Cardiac muscle cell (in vitro differentiated cells and primary cell): ENCODE data around the gene TMEM242. TPM values are rescaled to one million over a fixed set of nuclear protein-coding genes. Genes with fewer than 3 reads are reported as not detected.

Experiments
- DNase-seq, 2 donors: peaks; one replicate each; pipeline versions ENCODE4 v3.0.0 to v3.0.0-alpha.2; 2010 to 2017; ENCODE audit warnings: low read depth in 1 of 2, low spot score in 1 of 2
- H3K27ac ChIP-seq: fragments of 200-600 bp; sonication (generic); 2 replicates; pipeline ENCODE4 v1.5.1; 2016
- H3K27me3 ChIP-seq: fragments of 200-600 bp; sonication (generic); 2 replicates; pipeline ENCODE4 v1.6.0; 2016; ENCODE audit warnings: control low read depth
- H3K36me3 ChIP-seq: fragments of 200-600 bp; sonication (generic); 2 replicates; pipeline ENCODE4 v1.5.1; 2016; ENCODE audit warnings: control low read depth
- H3K4me1 ChIP-seq: fragments of 200-600 bp; sonication (generic); 2 replicates; pipeline ENCODE4 v1.8.1; 2017; ENCODE audit warnings: low read depth, mild to moderate bottlenecking, mixed run types
- H3K4me3 ChIP-seq: fragments of 200-600 bp; sonication (generic); 2 replicates; pipeline ENCODE4 v1.5.1; 2016; ENCODE audit warnings: mild to moderate bottlenecking
- H3K9me3 ChIP-seq: fragments of 200-600 bp; sonication (generic); 2 replicates; pipeline ENCODE4 v1.5.1; 2017; ENCODE audit warnings: low read depth, mild to moderate bottlenecking, control low read depth
- polyA plus RNA-seq: library from polyadenylated mRNA; unstranded; fragments of >200 nt; fragmentation: Nextera tagmentation; extraction: Ambion mirVana; gene quantifications from 2 replicates; pipeline ENCODE4 v1.2.1, GENCODE V29; 2016
- total RNA-seq: library from RNA; depleted of rRNA; stranded (reverse); fragments of >200 nt; gene quantifications from 2 replicates; pipeline ENCODE4 v1.2.3, GENCODE V29; 2016
- TF ChIP-seq, protein P1 (sequence below): IDR thresholded peaks from 2 replicates; pipeline ENCODE4 v1.5.1; 2012; ENCODE audit warnings: low read depth, mild to moderate bottlenecking, low read length

The TMEM242 gene
- total and polyA plus RNA-seq, 2 experiments from 2014 or later: 6.3 to 19.0 TPM

GRCh38 chr6:157304899-157305663 is 18.2 kb downstream of the TMEM242 start:
- peaks cover 10% of the 10 kb centered on the region for H3K4me1 ChIP-seq
- H3K27ac ChIP-seq: no peak overlapping the region
- no peak overlapping the region for H3K4me3 ChIP-seq
- TF ChIP-seq, protein P1, sequence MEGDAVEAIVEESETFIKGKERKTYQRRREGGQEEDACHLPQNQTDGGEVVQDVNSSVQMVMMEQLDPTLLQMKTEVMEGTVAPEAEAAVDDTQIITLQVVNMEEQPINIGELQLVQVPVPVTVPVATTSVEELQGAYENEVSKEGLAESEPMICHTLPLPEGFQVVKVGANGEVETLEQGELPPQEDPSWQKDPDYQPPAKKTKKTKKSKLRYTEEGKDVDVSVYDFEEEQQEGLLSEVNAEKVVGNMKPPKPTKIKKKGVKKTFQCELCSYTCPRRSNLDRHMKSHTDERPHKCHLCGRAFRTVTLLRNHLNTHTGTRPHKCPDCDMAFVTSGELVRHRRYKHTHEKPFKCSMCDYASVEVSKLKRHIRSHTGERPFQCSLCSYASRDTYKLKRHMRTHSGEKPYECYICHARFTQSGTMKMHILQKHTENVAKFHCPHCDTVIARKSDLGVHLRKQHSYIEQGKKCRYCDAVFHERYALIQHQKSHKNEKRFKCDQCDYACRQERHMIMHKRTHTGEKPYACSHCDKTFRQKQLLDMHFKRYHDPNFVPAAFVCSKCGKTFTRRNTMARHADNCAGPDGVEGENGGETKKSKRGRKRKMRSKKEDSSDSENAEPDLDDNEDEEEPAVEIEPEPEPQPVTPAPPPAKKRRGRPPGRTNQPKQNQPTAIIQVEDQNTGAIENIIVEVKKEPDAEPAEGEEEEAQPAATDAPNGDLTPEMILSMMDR: no peak
- no peaks in the 10 kb centered on the region for H3K36me3 ChIP-seq
- no peaks in the 10 kb centered on the region for H3K27me3 ChIP-seq
- DNase-seq: peak in 1 of 2 donors; percentile 35
- H3K9me3 ChIP-seq: no peaks in the 10 kb centered on the region

- H3K27me3 ChIP-seq: no peaks in the 10 kb centered on the region
Observed at GRCh38 chr6:157302736-157303135, 20.6 kb downstream of the TMEM242 start.

DNA sequence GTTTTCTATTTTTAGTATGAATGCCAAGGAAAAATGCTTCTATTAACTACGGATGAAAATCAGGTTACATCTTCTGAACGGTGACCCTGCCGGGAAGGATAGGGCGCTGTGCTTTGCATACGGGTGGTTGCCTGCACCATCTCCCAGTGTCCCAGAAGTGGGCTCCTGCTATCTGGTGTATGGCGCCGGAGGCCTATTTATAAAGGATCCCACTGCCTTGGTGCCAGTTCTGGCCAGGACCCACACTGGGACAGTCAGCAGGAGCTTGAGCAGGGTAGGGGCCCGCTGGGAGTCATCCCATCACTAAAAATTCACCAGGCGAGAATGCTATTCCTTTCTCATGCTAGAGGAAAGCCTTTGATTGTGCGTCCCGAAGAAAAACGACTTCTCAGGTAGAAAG is 22.9 kb downstream of the TMEM242 start:
- no peak overlapping the region for H3K27ac ChIP-seq
- TF ChIP-seq, protein P1: no peak
- H3K36me3 ChIP-seq: no peaks in the 10 kb centered on the region
- no peaks in the 10 kb centered on the region for H3K27me3 ChIP-seq
- H3K9me3 ChIP-seq: no peaks in the 10 kb centered on the region
- H3K4me3 ChIP-seq: no peak overlapping the region
- no peak for DNase-seq
- peaks cover 4% of the 10 kb centered on the region for H3K4me1 ChIP-seq

More at GRCh38 chr6:157302736-157303135, 20.6 kb downstream of the TMEM242 start:
- Histone ChIP-seq H3K4me3 (no peak overlapping the region), H3K4me1 (peaks cover 4% of the 10 kb centered on the region), H3K9me3 (no peaks in the 10 kb centered on the region), H3K36me3 (no peaks in the 10 kb centered on the region), H3K27ac (no peak overlapping the region)
- DNase-seq: no peak
- TF ChIP-seq, protein P1: no peak

DNA sequence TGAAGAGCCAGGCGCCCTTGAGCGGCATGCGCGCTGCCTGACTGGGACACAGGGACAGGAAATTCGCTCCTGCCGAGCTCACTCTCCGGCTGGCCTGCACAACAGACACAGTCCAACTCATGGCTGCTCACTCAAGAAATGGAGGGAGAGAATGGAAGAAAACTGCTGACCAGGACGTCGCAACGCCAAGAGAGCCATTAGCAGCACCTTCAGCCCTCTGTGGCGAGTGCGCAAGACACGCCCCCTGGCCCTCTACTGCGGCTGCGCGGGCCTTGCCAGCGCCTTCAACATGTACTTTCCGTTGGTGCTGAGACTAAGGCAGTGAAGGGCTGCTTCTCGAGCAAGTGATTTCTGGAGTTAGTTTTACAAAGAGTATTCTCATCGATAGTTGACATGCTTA is 23.3 kb downstream of the TMEM242 start:
- Histone ChIP-seq H3K9me3 (no peaks in the 10 kb centered on the region), H3K36me3 (no peaks in the 10 kb centered on the region), H3K4me3 (no peak overlapping the region), H3K27me3 (no peaks in the 10 kb centered on the region), H3K27ac (no peak overlapping the region), H3K4me1 (peaks cover 3% of the 10 kb centered on the region)
- TF ChIP-seq, protein P1: no peak
- no peak for DNase-seq

- H3K36me3 ChIP-seq: no peaks in the 10 kb centered on the region
- H3K4me1 ChIP-seq: no peaks in the 10 kb centered on the region
- no peak overlapping the region for H3K27ac ChIP-seq
- no peaks in the 10 kb centered on the region for H3K27me3 ChIP-seq
- no peaks in the 10 kb centered on the region for H3K9me3 ChIP-seq
- TF ChIP-seq, protein P1: no peak
- DNase-seq: no peak
- H3K4me3 ChIP-seq: no peak overlapping the region
Observed at GRCh38 chr6:157298216-157298724, 25.0 kb downstream of the TMEM242 start.
